HepG2 (cell line): ENCODE measurements around the gene RPS5. TPM values are rescaled to one million over a fixed set of nuclear protein-coding genes. Genes with fewer than 3 reads are reported as not detected.
A peak's percentile ranks its signal among the peaks of the same experiment; 100 is the strongest.

ENCODE experiments used
- AKNA ChIP-seq: sonication (generic); formaldehyde crosslinking; IDR thresholded peaks from 2 replicates; pipeline ENCODE4 v1.4.0; 2020; ENCODE audit warnings: missing genetic modification reagents, borderline replicate concordance
- JUND ChIP-seq: sonication (generic); formaldehyde crosslinking; IDR thresholded peaks from 2 replicates; pipeline ENCODE4 v1.8.0; 2022; ENCODE audit warnings: mild to moderate bottlenecking, missing genetic modification reagents
- MBD4 ChIP-seq: IDR thresholded peaks from 2 replicates; pipeline ENCODE4 v1.6.1; 2012; ENCODE audit warnings: low read length, inconsistent platforms, borderline replicate concordance
- MTA1 ChIP-seq: sonication (generic); formaldehyde crosslinking; IDR thresholded peaks from 2 replicates; pipeline ENCODE4 v1.4.0; 2020; ENCODE audit warnings: missing genetic modification reagents, mild to moderate bottlenecking, borderline replicate concordance
- NONO ChIP-seq, 2 experiments: fragments of 450-650 bp in 1 of 2; sonication (generic) in 1 of 2; formaldehyde crosslinking in 1 of 2; IDR thresholded peaks in 1 of 2; conservative IDR thresholded peaks in 1 of 2; 2 replicates each; pipeline versions ENCODE4 v1.6.1 to v1.8.0; 2017 to 2022; ENCODE audit warnings: mild to moderate bottlenecking in 1 of 2, missing genetic modification reagents in 1 of 2, moderate library complexity in 1 of 2
- SSRP1 ChIP-seq: IDR thresholded peaks from 2 replicates; pipeline ENCODE4 v1.6.1; 2016; ENCODE audit warnings: control low read depth
- ZEB1 ChIP-seq: IDR thresholded peaks from 2 replicates; pipeline ENCODE4 v1.6.1; 2012; ENCODE audit warnings: mild to moderate bottlenecking, low read depth, inconsistent platforms; ENCODE audit not compliant: insufficient replicate concordance
- ZMYM2 ChIP-seq: sonication (generic); formaldehyde crosslinking; IDR thresholded peaks from 2 replicates; pipeline ENCODE4 v1.8.0; 2022; ENCODE audit warnings: mild to moderate bottlenecking, missing genetic modification reagents
- ZNF263 ChIP-seq: sonication (generic); formaldehyde crosslinking; IDR thresholded peaks from 2 replicates; pipeline ENCODE4 v1.4.0; 2020; ENCODE audit warnings: missing genetic modification reagents
- ZNF549 ChIP-seq: sonication (generic); formaldehyde crosslinking; IDR thresholded peaks from 2 replicates; pipeline ENCODE4 v1.5.0; 2020; ENCODE audit warnings: missing genetic modification reagents
- ZNF589 ChIP-seq: sonication (generic); formaldehyde crosslinking; conservative IDR thresholded peaks from 2 replicates; pipeline ENCODE4 v1.8.0; 2022; ENCODE audit warnings: mild to moderate bottlenecking, moderate library complexity, missing genetic modification reagents
- ZNF792 ChIP-seq: IDR thresholded peaks from 2 replicates; pipeline ENCODE4 v1.6.1; 2016
- polyA plus RNA-seq, 8 experiments: library from polyadenylated mRNA; depleted of rRNA in 3 of 8; stranded (reverse) in 7 of 8; unstranded in 1 of 8; fragments of >200 nt; fragmentation: Illumina TruSeq in 4 of 8; extraction: Trizol in 4 of 8; gene quantifications; 2 replicates each; pipeline versions ENCODE4 v1.2.1 to v1.2.3, GENCODE V29; 2011 to 2016; ENCODE audit warnings: low read depth in 4 of 8, missing spikeins in 1 of 8, mixed read lengths in 1 of 8; ENCODE audit not compliant: insufficient read depth in 1 of 8
- total RNA-seq, 5 experiments: library from RNA; depleted of rRNA; stranded (reverse); fragments of >200 nt; fragmentation: Illumina TruSeq; extraction: Trizol; gene quantifications; 2 replicates each; pipeline ENCODE4 v1.2.3, GENCODE V29; 2016; ENCODE audit warnings: low read depth in 1 of 5
- TF ChIP-seq, protein P1 (sequence below): sonication (generic); formaldehyde crosslinking; IDR thresholded peaks from 2 replicates; pipeline ENCODE4 v1.4.0; 2020; ENCODE audit warnings: low read depth, missing genetic modification reagents
- TF ChIP-seq, protein P2 (sequence below): sonication (generic); formaldehyde crosslinking; IDR thresholded peaks from 2 replicates; pipeline ENCODE4; 2020; ENCODE audit warnings: missing genetic modification reagents, mild to moderate bottlenecking, borderline replicate concordance
- TF ChIP-seq, protein P3 (sequence below): sonication (generic); formaldehyde crosslinking; IDR thresholded peaks from 2 replicates; pipeline ENCODE4 v1.8.1; 2023; ENCODE audit warnings: mild to moderate bottlenecking, moderate library complexity, missing genetic modification reagents

Gene RPS5
- total and polyA plus RNA-seq, 2 of the 13 experiments (the other 11 are each of a cell fraction or from before 2014, with no cell fraction given) = 1,544 to 4,408 TPM

- TF ChIP-seq, protein P1, sequence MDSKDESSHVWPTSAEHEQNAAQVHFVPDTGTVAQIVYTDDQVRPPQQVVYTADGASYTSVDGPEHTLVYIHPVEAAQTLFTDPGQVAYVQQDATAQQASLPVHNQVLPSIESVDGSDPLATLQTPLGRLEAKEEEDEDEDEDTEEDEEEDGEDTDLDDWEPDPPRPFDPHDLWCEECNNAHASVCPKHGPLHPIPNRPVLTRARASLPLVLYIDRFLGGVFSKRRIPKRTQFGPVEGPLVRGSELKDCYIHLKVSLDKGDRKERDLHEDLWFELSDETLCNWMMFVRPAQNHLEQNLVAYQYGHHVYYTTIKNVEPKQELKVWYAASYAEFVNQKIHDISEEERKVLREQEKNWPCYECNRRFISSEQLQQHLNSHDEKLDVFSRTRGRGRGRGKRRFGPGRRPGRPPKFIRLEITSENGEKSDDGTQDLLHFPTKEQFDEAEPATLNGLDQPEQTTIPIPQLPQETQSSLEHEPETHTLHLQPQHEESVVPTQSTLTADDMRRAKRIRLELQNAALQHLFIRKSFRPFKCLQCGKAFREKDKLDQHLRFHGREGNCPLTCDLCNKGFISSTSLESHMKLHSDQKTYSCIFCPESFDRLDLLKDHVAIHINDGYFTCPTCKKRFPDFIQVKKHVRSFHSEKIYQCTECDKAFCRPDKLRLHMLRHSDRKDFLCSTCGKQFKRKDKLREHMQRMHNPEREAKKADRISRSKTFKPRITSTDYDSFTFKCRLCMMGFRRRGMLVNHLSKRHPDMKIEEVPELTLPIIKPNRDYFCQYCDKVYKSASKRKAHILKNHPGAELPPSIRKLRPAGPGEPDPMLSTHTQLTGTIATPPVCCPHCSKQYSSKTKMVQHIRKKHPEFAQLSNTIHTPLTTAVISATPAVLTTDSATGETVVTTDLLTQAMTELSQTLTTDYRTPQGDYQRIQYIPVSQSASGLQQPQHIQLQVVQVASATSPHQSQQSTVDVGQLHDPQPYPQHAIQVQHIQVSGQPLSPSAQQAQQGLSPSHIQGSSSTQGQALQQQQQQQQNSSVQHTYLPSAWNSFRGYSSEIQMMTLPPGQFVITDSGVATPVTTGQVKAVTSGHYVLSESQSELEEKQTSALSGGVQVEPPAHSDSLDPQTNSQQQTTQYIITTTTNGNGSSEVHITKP (CRISPR knock-in tag) = no peak
- TF ChIP-seq MTA1 (CRISPR knock-in tag) (0 out of 2 replicates have a peak, but pooled peaks have one; percentile 10), ZEB1 (peak; percentile 22), ZMYM2 (CRISPR knock-in tag) (0 out of 2 replicates have a peak, but pooled peaks have one; percentile 17), SSRP1 (CRISPR knock-in tag) (no peak), JUND (peak; percentile 31; the same call in 1 of the 2 replicates), NONO (IDR thresholded peaks at IDR 0.05) (no peak), NONO (CRISPR knock-in tag; conservative IDR thresholded peaks at IDR 0.05) (no peak; the same call in 1 of the 2 replicates), ZNF549 (no peak), ZNF792 (CRISPR knock-in tag) (no peak), ZNF263 (CRISPR knock-in tag) (peak; percentile 34; the same call in 1 of the 2 replicates), ZNF589 (peak; percentile 48; the same call in 1 of the 2 replicates), AKNA (no peak), MBD4 (no peak)
- TF ChIP-seq, protein P2, sequence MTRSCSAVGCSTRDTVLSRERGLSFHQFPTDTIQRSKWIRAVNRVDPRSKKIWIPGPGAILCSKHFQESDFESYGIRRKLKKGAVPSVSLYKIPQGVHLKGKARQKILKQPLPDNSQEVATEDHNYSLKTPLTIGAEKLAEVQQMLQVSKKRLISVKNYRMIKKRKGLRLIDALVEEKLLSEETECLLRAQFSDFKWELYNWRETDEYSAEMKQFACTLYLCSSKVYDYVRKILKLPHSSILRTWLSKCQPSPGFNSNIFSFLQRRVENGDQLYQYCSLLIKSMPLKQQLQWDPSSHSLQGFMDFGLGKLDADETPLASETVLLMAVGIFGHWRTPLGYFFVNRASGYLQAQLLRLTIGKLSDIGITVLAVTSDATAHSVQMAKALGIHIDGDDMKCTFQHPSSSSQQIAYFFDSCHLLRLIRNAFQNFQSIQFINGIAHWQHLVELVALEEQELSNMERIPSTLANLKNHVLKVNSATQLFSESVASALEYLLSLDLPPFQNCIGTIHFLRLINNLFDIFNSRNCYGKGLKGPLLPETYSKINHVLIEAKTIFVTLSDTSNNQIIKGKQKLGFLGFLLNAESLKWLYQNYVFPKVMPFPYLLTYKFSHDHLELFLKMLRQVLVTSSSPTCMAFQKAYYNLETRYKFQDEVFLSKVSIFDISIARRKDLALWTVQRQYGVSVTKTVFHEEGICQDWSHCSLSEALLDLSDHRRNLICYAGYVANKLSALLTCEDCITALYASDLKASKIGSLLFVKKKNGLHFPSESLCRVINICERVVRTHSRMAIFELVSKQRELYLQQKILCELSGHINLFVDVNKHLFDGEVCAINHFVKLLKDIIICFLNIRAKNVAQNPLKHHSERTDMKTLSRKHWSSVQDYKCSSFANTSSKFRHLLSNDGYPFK (CRISPR knock-in tag) = no peak
- TF ChIP-seq, protein P3, sequence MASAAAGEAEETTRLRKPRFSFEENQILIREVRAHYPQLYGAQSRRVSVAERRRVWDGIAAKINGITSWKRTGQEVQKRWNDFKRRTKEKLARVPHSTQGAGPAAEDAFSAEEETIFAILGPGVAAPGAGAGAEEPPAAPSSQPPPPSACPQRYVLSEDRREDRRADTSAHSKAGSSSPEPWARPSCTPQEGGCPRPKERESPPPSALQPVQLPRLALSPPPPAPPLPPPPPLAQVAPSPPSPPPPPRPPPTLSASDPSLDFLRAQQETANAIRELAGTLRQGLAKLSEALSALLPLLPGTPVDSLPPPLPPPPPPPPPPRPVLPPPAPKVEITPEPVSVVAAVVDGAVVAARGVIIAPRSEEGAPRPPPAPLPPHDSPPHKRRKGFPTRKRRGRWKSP (CRISPR knock-in tag) = no peak
Observed at GRCh38 chr19:58407658-58408151, 20.6 kb downstream of the RPS5 start (continued).
